Fibroblast of the aortic adventitia (primary cell): ENCODE results near the gene MEX3A. TPM values are rescaled to one million over a fixed set of nuclear protein-coding genes. Genes with fewer than 3 reads are reported as not detected.
"Not testable (repeated sequence)": the region's sequence is repeated elsewhere in the genome, so short reads cannot be mapped to it uniquely, and the experiment has no call there.

Source experiments
- DNase-seq: peaks from one replicate; pipeline ENCODE4 v3.0.0-alpha.2; 2010; ENCODE audit warnings: low read depth
- H3K4me3 ChIP-seq: 2 replicates; pipeline ENCODE4 v1.5.1; 2011; ENCODE audit warnings: low read depth, mild to moderate bottlenecking, control low read depth, low read length, moderate library complexity
- total RNA-seq: library from RNA; depleted of rRNA; stranded (reverse); fragments of >200 nt; gene quantifications from 2 replicates; pipeline ENCODE4 v1.2.3, GENCODE V29; 2012; ENCODE audit warnings: low replicate concordance
- TF ChIP-seq, protein P1 (sequence below): IDR thresholded peaks from 2 replicates; pipeline ENCODE4 v1.5.1; 2011; ENCODE audit warnings: mild to moderate bottlenecking, low read length, control low read depth, inconsistent platforms; ENCODE audit not compliant: insufficient read depth

MEX3A gene
- total RNA-seq, 1 donor, result 0.90 TPM

DNA sequence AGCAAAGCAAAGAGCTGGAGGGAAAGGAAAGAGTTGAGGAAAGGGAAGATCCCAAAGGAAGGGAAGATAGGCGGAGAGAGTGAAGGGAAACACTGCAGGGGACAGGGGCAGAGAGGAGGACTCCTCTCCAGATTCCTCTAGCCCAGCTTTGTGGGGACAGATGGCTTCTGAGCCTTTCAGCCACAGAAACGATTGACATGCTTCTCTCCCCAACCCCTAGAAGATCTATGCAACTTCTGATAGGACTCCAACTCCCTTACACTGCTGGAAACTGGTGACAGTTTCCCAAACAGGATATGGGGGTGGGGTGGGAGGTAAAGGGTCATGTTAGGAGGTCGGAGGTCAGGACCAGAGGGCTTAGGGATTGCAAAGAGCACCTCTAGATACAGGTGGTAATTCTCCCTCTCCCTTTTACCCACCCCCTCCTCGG, 6.5 kb downstream of the MEX3A start:
- no peak for DNase-seq
- TF ChIP-seq, protein P1, sequence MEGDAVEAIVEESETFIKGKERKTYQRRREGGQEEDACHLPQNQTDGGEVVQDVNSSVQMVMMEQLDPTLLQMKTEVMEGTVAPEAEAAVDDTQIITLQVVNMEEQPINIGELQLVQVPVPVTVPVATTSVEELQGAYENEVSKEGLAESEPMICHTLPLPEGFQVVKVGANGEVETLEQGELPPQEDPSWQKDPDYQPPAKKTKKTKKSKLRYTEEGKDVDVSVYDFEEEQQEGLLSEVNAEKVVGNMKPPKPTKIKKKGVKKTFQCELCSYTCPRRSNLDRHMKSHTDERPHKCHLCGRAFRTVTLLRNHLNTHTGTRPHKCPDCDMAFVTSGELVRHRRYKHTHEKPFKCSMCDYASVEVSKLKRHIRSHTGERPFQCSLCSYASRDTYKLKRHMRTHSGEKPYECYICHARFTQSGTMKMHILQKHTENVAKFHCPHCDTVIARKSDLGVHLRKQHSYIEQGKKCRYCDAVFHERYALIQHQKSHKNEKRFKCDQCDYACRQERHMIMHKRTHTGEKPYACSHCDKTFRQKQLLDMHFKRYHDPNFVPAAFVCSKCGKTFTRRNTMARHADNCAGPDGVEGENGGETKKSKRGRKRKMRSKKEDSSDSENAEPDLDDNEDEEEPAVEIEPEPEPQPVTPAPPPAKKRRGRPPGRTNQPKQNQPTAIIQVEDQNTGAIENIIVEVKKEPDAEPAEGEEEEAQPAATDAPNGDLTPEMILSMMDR, result no peak

DNA sequence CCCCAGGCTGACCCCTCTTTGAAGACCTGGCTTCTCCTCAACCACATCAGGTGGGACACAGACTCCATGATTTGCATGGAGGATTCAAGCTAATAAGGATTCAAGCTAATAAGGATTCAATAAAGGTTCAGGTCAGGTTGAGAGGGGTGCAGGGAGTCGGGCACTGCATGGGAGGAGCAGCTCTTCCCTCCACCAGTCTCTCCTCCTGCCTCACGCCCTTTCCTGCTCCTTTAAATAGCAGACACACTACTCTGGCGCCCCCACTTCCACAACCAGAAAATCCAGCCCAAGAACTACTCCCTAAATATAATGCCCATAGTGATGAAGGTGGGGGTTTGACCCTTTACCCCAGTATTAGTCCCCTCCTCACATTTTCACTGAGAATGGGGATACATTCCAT, 7.1 kb downstream of the MEX3A start:
- no peak overlapping the region for H3K4me3 ChIP-seq
- TF ChIP-seq, protein P1, result no peak
- no peak for DNase-seq

More for the DNA sequence above, 6.5 kb downstream of the MEX3A start:
- no peak overlapping the region for H3K4me3 ChIP-seq

DNA sequence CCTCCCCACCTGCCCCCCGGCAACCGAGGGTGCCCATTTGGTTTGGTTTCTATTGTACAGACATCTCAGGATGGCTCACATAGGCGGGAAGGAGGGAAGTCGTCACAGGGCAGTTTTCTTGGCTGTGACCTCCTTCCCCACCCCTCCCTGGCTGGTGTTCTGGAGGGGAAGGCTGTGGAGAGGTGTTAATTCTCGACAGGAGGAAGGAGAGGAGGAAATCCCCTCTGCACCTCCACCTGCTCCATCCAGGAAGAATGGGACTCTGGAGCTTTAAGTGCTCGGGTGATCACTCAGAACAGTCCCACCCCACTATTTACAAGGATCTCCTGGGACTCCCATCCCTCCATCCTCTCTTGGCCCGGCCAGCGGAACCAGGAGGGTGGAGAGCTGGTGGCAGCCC, 7.6 kb downstream of the MEX3A start:
- H3K4me3 ChIP-seq, result no peak overlapping the region
- DNase-seq, result no peak
- TF ChIP-seq, protein P1, result no peak

DNA sequence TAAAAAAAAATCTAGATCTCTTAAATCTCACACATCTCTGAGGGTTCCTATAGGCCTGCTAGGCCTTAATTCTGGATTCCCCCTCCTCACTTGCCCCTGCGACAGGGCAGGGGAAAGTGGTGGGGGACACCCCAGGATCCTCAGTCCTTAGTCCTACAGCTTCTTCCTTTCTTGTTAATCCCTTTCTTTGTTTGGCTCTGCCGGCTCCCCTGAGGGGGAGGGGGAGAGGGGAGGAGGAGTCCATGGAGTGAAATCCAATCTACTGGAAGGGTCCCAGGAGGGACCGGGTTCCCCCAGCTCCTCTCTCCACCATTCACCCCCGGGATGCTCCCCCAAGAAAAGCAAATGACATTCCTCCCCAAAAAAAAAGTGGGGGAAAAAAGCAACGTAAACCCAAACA, 8.5 kb downstream of the MEX3A start:
- TF ChIP-seq, protein P1, result no peak
- H3K4me3 ChIP-seq, result no peak overlapping the region
- DNase-seq, result no peak

DNA sequence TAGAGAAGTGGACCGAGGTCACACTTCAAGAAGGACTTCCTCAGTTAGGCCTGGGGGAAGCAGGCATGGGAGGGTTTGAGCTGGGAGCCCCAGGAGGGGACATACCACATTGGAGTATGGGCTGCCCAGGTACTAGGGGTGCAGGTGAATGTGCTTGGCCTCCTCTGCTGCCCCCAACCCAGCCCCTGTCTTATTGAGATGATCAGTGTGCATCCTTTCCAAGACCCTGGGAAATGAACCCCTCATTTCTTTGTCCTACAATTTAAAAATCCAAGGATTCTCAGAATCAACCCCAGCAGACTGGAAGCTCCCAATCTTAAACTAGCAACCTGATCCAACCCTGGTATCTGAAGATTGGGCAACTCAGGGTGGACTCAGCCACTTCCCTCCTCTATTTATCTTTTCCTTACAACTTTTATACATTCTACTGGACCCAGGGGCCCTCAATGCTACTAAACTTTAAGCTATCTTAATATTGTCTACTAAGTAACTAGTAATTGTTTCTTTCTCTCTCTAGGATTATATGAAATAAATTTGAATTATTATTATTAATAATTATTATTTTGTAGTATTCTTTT, 9.1 kb downstream of the MEX3A start:
- TF ChIP-seq, protein P1, result no peak
- H3K4me3 ChIP-seq, result no peak overlapping the region
- no peak for DNase-seq

DNA sequence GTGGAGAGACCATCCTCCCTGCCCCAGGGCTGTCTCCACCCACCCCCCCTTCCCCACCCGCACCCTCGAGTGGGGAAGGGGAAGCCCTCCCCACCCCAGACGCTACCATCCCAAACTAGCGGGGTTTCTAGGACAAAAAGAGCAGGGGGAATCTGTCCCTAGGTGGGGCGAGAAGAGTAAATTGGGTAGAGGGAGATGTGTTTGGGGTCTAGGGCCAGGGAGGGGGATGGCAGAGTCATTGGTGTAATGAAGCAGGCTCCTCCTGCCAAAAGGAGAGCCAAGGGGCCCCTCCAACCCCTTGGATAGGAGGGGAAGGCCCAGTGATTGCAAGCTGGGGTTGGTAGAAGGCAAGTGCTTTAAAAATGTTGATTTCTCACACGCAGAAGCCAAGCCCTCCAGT, 10.0 kb downstream of the MEX3A start:
- no peak for DNase-seq
- TF ChIP-seq, protein P1, result no peak
- H3K4me3 ChIP-seq, result no peak overlapping the region

DNA sequence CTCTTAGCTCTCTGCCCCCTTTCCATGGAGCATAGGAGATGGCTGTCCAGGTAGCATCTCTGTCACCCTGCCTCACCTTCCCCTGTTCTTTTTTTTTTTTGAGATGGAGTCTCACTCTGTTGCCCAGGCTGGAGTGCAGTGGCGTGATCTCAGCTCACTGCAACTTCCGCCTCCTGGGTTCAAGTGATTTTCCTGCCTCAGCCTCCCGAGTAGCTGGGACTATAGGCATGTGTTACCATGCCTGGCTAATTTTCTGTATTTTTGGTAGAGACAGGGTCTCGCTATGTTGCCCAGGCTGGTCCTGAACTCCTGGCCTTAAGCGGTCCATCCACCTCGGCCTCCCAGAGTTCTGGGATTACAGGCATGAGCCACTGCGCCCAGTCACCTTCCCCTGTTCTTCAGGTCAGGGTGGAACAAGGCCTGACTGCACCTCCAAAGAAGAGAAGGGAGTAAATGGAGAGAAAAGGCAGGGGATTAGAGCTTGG, 10.9 kb downstream of the MEX3A start:
- not testable (repeated sequence) for DNase-seq, H3K4me3 ChIP-seq
